DOHH2 (cell line): ENCODE measurements around the gene SCAMP4.

Experiments used
- H3F3A ChIP-seq: fragments of 200-600 bp; sonication (generic), shearing (Covaris generic); 2 replicates; pipeline ENCODE4 v1.6.0; 2016; ENCODE audit warnings: antibody characterized with exemption, mild to moderate bottlenecking; ENCODE audit not compliant: control insufficient read depth, insufficient read depth
- H3K27ac ChIP-seq: fragments of 200-600 bp; sonication (generic); 2 replicates; pipeline ENCODE4 v1.5.1; 2014; ENCODE audit warnings: low read depth, mild to moderate bottlenecking, low read length, moderate library complexity
- H3K27me3 ChIP-seq: fragments of 200-600 bp; sonication (generic); 2 replicates; pipeline ENCODE4 v1.6.1; 2014; ENCODE audit warnings: mild to moderate bottlenecking, low read length, mixed read lengths; ENCODE audit not compliant: control insufficient read depth
- H3K36me3 ChIP-seq: fragments of 200-600 bp; sonication (generic); 2 replicates; pipeline ENCODE4 v1.6.1; 2014; ENCODE audit warnings: mild to moderate bottlenecking, low read length, moderate library complexity, mixed read lengths; ENCODE audit not compliant: control insufficient read depth
- H3K4me1 ChIP-seq: fragments of 200-600 bp; sonication (generic); 2 replicates; pipeline ENCODE4 v1.6.1; 2014; ENCODE audit warnings: mild to moderate bottlenecking, low read length, mixed read lengths; ENCODE audit not compliant: control insufficient read depth
- H3K4me2 ChIP-seq: fragments of 200-600 bp; sonication (generic); 2 replicates; pipeline ENCODE4 v1.6.0; 2014; ENCODE audit warnings: mild to moderate bottlenecking, low read length, moderate library complexity
- H3K4me3 ChIP-seq: fragments of 200-600 bp; sonication (generic); 2 replicates; pipeline ENCODE4 v1.5.1; 2014; ENCODE audit warnings: mild to moderate bottlenecking, low read length, mixed read lengths
- H3K79me2 ChIP-seq: fragments of 200-600 bp; sonication (generic); 2 replicates; pipeline ENCODE4 v1.6.1; 2014; ENCODE audit warnings: mild to moderate bottlenecking, low read length, mixed read lengths; ENCODE audit not compliant: control insufficient read depth
- H3K9me2 ChIP-seq: fragments of 200-600 bp; sonication (generic); replicated peaks from 2 replicates; pipeline ENCODE4 v1.6.1; 2014; ENCODE audit warnings: mild to moderate bottlenecking, low read length, mixed read lengths; ENCODE audit not compliant: control insufficient read depth
- H3K9me3 ChIP-seq: fragments of 200-600 bp; sonication (generic); 2 replicates; pipeline ENCODE4 v1.6.1; 2014; ENCODE audit warnings: antibody characterized with exemption, low read length, mixed read lengths; ENCODE audit not compliant: control insufficient read depth, insufficient read depth
- H4K20me1 ChIP-seq: fragments of 200-600 bp; sonication (generic); 2 replicates; pipeline ENCODE4 v1.6.0; 2014; ENCODE audit warnings: low read depth, mild to moderate bottlenecking, antibody characterized with exemption, low read length, moderate library complexity; ENCODE audit not compliant: control insufficient read depth, insufficient read depth
- CTCF ChIP-seq: fragments of 200-600 bp; sonication (generic); IDR thresholded peaks from one replicate; pipeline ENCODE4 v1.5.1; 2014; ENCODE audit warnings: antibody characterized with exemption, mild to moderate bottlenecking, low read depth, low read length; ENCODE audit not compliant: poor library complexity, severe bottlenecking
- EZH2phosphoT487 ChIP-seq: fragments of 200-600 bp; sonication (generic); IDR thresholded peaks from 2 replicates; pipeline ENCODE4 v1.6.1; 2017; ENCODE audit warnings: borderline replicate concordance, mild to moderate bottlenecking, antibody characterized with exemption, low read length, moderate library complexity, mixed read lengths

SCAMP4 gene

GRCh38 chr19:1868971-1869370 lies 36.2 kb upstream of the SCAMP4 start:
- Histone ChIP-seq H3K27ac (no peak overlapping the region), H3K9me3 (no peaks in the 10 kb centered on the region), H3K4me3 (no peak overlapping the region), H3K27me3 (no peaks in the 10 kb centered on the region), H3K79me2 (peaks cover 52% of the 10 kb centered on the region), H3K9me2 (no peaks in the 10 kb centered on the region), H3K4me1 (peaks cover 15% of the 10 kb centered on the region), H4K20me1 (peaks cover 7% of the 10 kb centered on the region; the same call in 1 of the 2 replicates), H3K4me2 (no peak overlapping the region), H3K36me3 (peaks cover 36% of the 10 kb centered on the region), H3F3A (no peaks in the 10 kb centered on the region)
- TF ChIP-seq CTCF (no peak), EZH2phosphoT487 (no peak)

GRCh38 chr19:1871140-1871597 lies 34.0 kb upstream of the SCAMP4 start:
- Histone ChIP-seq H3F3A (no peaks in the 10 kb centered on the region), H3K9me2 (no peaks in the 10 kb centered on the region), H3K9me3 (no peaks in the 10 kb centered on the region), H4K20me1 (peaks cover 11% of the 10 kb centered on the region; the same call in 1 of the 2 replicates), H3K79me2 (peaks cover 63% of the 10 kb centered on the region), H3K4me3 (no peak overlapping the region), H3K36me3 (peaks cover 41% of the 10 kb centered on the region), H3K4me2 (no peak overlapping the region), H3K4me1 (peaks cover 12% of the 10 kb centered on the region), H3K27me3 (no peaks in the 10 kb centered on the region), H3K27ac (no peak overlapping the region)
- TF ChIP-seq EZH2phosphoT487 = no peak
- no peak for TF ChIP-seq CTCF

GRCh38 chr19:1871630-1872029 lies 33.6 kb upstream of the SCAMP4 start:
- Histone ChIP-seq H3K4me2 (no peak overlapping the region), H4K20me1 (peaks cover 11% of the 10 kb centered on the region; the same call in 1 of the 2 replicates), H3K9me2 (no peaks in the 10 kb centered on the region), H3K36me3 (peaks cover 41% of the 10 kb centered on the region), H3K27me3 (no peaks in the 10 kb centered on the region), H3K79me2 (peaks cover 66% of the 10 kb centered on the region), H3K4me3 (no peak overlapping the region), H3F3A (no peaks in the 10 kb centered on the region), H3K4me1 (peaks cover 16% of the 10 kb centered on the region), H3K9me3 (no peaks in the 10 kb centered on the region), H3K27ac (no peak overlapping the region)
- TF ChIP-seq EZH2phosphoT487 (no peak), CTCF (no peak)
